Nephron (organoid): ENCODE results near the gene CDK8.

Experiments
- H3K27ac Mint-ChIP-seq, 3 experiments: 2 replicates each; pipeline ENCODE4 v1.8.0; 2020; ENCODE audit warnings: mixed read lengths in 3 of 3, mild to moderate bottlenecking in 2 of 3, moderate library complexity in 1 of 3
- H3K27me3 Mint-ChIP-seq: 2 replicates; pipeline ENCODE4 v1.8.0; 2021; ENCODE audit warnings: low read depth, mild to moderate bottlenecking, moderate library complexity, mixed read lengths
- H3K36me3 Mint-ChIP-seq: 2 replicates; pipeline ENCODE4 v1.8.0; 2020; ENCODE audit warnings: low read depth, mixed read lengths
- H3K4me1 Mint-ChIP-seq: 2 replicates; pipeline ENCODE4 v1.8.0; 2020; ENCODE audit warnings: mixed read lengths
- H3K4me3 Mint-ChIP-seq, 3 experiments: 2 replicates each; pipeline ENCODE4 v1.8.0; 2020; ENCODE audit warnings: mild to moderate bottlenecking in 3 of 3, mixed read lengths in 3 of 3, moderate library complexity in 2 of 3
- H3K9me3 Mint-ChIP-seq: 2 replicates; pipeline ENCODE4 v1.8.0; 2020; ENCODE audit warnings: mixed read lengths
- CTCF ChIP-seq, 3 experiments: fragments of 200-600 bp; sonication (generic); IDR thresholded peaks; one replicate each; pipeline ENCODE4 v1.5.0; 2021; ENCODE audit warnings: antibody characterized with exemption in 3 of 3; ENCODE audit not compliant: unreplicated experiment in 3 of 3

Gene CDK8

GRCh38 chr13:26255115-26255514 lies 1.2 kb downstream of the CDK8 start:
- Mint-ChIP-seq H3K4me1 (peaks cover 31% of the 10 kb centered on the region), H3K27me3 (no peaks in the 10 kb centered on the region), H3K9me3 (no peaks in the 10 kb centered on the region), H3K36me3 (no peaks in the 10 kb centered on the region), H3K4me3 (peak overlapping the region; percentile 84 to 97 (median 95)), H3K27ac (peak overlapping the region; percentile 92 to 95 (median 93))
- no peak for TF ChIP-seq CTCF (IDR thresholded peaks at IDR 0.05; ENCODE audit: unreplicated experiment in 3 of 3)

- Mint-ChIP-seq H3K27ac (peak overlapping the region; percentile 92 to 95 (median 93)), H3K36me3 (no peaks in the 10 kb centered on the region), H3K27me3 (no peaks in the 10 kb centered on the region), H3K4me3 (peak overlapping the region; percentile 84 to 97 (median 95)), H3K9me3 (no peaks in the 10 kb centered on the region), H3K4me1 (peaks cover 31% of the 10 kb centered on the region)
- TF ChIP-seq CTCF (IDR thresholded peaks at IDR 0.05; ENCODE audit: unreplicated experiment in 3 of 3) = peak; percentile 24 to 47 (median 43)
These were observed 1.9 kb downstream of the CDK8 start for GRCh38 chr13:26255691-26256277.

GRCh38 chr13:26257049-26257448 lies 3.1 kb downstream of the CDK8 start:
- no peak for TF ChIP-seq CTCF (IDR thresholded peaks at IDR 0.05; ENCODE audit: unreplicated experiment in 3 of 3)
- Mint-ChIP-seq H3K4me1 (peaks cover 31% of the 10 kb centered on the region), H3K9me3 (no peaks in the 10 kb centered on the region), H3K4me3 (peak overlapping the region; percentile 16 to 95 (median 38)), H3K27me3 (no peaks in the 10 kb centered on the region), H3K27ac (no peak overlapping the region), H3K36me3 (peaks cover under 1% of the 10 kb centered on the region)

- Mint-ChIP-seq H3K36me3 (peaks cover 9% of the 10 kb centered on the region), H3K4me1 (peaks cover 26% of the 10 kb centered on the region), H3K27me3 (no peaks in the 10 kb centered on the region), H3K9me3 (no peaks in the 10 kb centered on the region), H3K4me3 (no peak overlapping the region), H3K27ac (no peak overlapping the region)
- TF ChIP-seq CTCF (IDR thresholded peaks at IDR 0.05; ENCODE audit: unreplicated experiment in 3 of 3) = no peak
These were observed 5.7 kb downstream of the CDK8 start for GRCh38 chr13:26259634-26260033.

- H3K27ac Mint-ChIP-seq = no peak overlapping the region
- H3K4me3 Mint-ChIP-seq = no peak overlapping the region
- no peaks in the 10 kb centered on the region for H3K9me3 Mint-ChIP-seq
- peaks cover 11% of the 10 kb centered on the region for H3K36me3 Mint-ChIP-seq
- no peaks in the 10 kb centered on the region for H3K27me3 Mint-ChIP-seq
- peaks cover 5% of the 10 kb centered on the region for H3K4me1 Mint-ChIP-seq
- no peak for TF ChIP-seq CTCF (IDR thresholded peaks at IDR 0.05; ENCODE audit: unreplicated experiment in 3 of 3)
These were observed 8.2 kb downstream of the CDK8 start for GRCh38 chr13:26262156-26262555.

- no peak overlapping the region for H3K27ac Mint-ChIP-seq
- no peak for TF ChIP-seq CTCF (IDR thresholded peaks at IDR 0.05; ENCODE audit: unreplicated experiment in 3 of 3)
- H3K36me3 Mint-ChIP-seq = peaks cover 11% of the 10 kb centered on the region
- H3K4me3 Mint-ChIP-seq = no peak overlapping the region
- H3K4me1 Mint-ChIP-seq = peaks cover 6% of the 10 kb centered on the region
- H3K9me3 Mint-ChIP-seq = no peaks in the 10 kb centered on the region
- no peaks in the 10 kb centered on the region for H3K27me3 Mint-ChIP-seq
These were observed 12.4 kb downstream of the CDK8 start for GRCh38 chr13:26266311-26266710.
